SK-N-SH (cell line): ENCODE data around the gene GOLGA8S.
"Not testable (repeated sequence)": the region's sequence is repeated elsewhere in the genome, so short reads cannot be mapped to it uniquely, and the experiment has no call there.

Experiments used
- EP300 ChIP-seq, 2 experiments: IDR thresholded peaks; 2 replicates each; pipeline versions ENCODE4 v1.4.0 to v1.6.1; 2012; ENCODE audit warnings: borderline replicate concordance in 1 of 2, low read depth in 1 of 2, low read length in 1 of 2
- FOXM1 ChIP-seq: IDR thresholded peaks from 2 replicates; pipeline ENCODE4 v1.4.0; 2012; ENCODE audit warnings: low read depth, mild to moderate bottlenecking
- TF ChIP-seq, protein P1 (sequence below): fragments of 200-600 bp; sonication (generic); IDR thresholded peaks from 2 replicates; pipeline ENCODE4 v1.6.1; 2017; ENCODE audit warnings: antibody characterized with exemption, mild to moderate bottlenecking, moderate library complexity
- TF ChIP-seq, protein P2 (sequence below): IDR thresholded peaks from 2 replicates; pipeline ENCODE4; 2012
- TF ChIP-seq, protein P3 (sequence below): IDR thresholded peaks from 2 replicates; pipeline ENCODE4 v1.6.1; 2012; ENCODE audit warnings: mild to moderate bottlenecking, low read depth, low read length, moderate library complexity

DNA sequence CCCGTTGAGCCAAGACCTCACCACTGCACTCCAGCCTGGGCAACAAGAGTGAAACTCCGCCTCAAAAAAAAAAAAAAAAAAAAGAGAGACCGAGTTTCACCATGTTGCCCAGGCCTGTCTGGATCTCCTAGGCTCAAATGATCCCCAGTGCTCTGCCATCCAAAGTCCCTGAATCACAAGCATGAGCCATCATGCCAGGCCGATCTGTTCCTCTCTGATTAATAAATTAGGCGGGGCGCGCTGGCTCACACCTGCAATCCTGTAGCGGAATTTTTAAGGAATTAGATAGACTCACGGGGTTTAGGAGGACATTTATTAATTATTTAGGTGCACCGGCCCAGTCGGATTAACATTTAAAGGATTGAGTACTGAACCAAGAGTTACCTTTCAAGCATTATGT lies 19.7 kb downstream of the GOLGA8S start:
- TF ChIP-seq FOXM1; EP300 (IDR thresholded peaks at IDR 0.05; ENCODE audit: borderline replicate concordance in 1 of 2, low read depth in 1 of 2, low read length in 1 of 2): not testable (repeated sequence)
- TF ChIP-seq, protein P1, sequence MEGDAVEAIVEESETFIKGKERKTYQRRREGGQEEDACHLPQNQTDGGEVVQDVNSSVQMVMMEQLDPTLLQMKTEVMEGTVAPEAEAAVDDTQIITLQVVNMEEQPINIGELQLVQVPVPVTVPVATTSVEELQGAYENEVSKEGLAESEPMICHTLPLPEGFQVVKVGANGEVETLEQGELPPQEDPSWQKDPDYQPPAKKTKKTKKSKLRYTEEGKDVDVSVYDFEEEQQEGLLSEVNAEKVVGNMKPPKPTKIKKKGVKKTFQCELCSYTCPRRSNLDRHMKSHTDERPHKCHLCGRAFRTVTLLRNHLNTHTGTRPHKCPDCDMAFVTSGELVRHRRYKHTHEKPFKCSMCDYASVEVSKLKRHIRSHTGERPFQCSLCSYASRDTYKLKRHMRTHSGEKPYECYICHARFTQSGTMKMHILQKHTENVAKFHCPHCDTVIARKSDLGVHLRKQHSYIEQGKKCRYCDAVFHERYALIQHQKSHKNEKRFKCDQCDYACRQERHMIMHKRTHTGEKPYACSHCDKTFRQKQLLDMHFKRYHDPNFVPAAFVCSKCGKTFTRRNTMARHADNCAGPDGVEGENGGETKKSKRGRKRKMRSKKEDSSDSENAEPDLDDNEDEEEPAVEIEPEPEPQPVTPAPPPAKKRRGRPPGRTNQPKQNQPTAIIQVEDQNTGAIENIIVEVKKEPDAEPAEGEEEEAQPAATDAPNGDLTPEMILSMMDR = not testable (repeated sequence)
- TF ChIP-seq, protein P2, sequence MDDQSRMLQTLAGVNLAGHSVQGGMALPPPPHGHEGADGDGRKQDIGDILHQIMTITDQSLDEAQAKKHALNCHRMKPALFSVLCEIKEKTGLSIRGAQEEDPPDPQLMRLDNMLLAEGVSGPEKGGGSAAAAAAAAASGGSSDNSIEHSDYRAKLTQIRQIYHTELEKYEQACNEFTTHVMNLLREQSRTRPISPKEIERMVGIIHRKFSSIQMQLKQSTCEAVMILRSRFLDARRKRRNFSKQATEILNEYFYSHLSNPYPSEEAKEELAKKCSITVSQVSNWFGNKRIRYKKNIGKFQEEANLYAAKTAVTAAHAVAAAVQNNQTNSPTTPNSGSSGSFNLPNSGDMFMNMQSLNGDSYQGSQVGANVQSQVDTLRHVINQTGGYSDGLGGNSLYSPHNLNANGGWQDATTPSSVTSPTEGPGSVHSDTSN = not testable (repeated sequence)
- TF ChIP-seq, protein P3, sequence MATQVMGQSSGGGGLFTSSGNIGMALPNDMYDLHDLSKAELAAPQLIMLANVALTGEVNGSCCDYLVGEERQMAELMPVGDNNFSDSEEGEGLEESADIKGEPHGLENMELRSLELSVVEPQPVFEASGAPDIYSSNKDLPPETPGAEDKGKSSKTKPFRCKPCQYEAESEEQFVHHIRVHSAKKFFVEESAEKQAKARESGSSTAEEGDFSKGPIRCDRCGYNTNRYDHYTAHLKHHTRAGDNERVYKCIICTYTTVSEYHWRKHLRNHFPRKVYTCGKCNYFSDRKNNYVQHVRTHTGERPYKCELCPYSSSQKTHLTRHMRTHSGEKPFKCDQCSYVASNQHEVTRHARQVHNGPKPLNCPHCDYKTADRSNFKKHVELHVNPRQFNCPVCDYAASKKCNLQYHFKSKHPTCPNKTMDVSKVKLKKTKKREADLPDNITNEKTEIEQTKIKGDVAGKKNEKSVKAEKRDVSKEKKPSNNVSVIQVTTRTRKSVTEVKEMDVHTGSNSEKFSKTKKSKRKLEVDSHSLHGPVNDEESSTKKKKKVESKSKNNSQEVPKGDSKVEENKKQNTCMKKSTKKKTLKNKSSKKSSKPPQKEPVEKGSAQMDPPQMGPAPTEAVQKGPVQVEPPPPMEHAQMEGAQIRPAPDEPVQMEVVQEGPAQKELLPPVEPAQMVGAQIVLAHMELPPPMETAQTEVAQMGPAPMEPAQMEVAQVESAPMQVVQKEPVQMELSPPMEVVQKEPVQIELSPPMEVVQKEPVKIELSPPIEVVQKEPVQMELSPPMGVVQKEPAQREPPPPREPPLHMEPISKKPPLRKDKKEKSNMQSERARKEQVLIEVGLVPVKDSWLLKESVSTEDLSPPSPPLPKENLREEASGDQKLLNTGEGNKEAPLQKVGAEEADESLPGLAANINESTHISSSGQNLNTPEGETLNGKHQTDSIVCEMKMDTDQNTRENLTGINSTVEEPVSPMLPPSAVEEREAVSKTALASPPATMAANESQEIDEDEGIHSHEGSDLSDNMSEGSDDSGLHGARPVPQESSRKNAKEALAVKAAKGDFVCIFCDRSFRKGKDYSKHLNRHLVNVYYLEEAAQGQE = not testable (repeated sequence)
